Measurements from ENCODE around the gene KBTBD13.

GRCh38 chr15:65102912-65103311 lies 26.4 kb downstream of the KBTBD13 start:
- no peak for TF ChIP-seq CTCF (IDR thresholded peaks at IDR 0.05)
- TF ChIP-seq POLR2A (IDR thresholded peaks at IDR 0.05), result no peak
